ENCODE results near the gene ZNF541.

Gene ZNF541

GRCh38 chr19:47542030-47542475 lies 30.9 kb downstream of the ZNF541 start:
- DNase-seq, result no peak

- peak in 4 of 5 donors; percentile 10 to 38 (median 18) for DNase-seq
Measured at GRCh38 chr19:47541518-47541917, 31.4 kb downstream of the ZNF541 start.

GRCh38 chr19:47540748-47541147 lies 32.2 kb downstream of the ZNF541 start:
- DNase-seq, result no peak

- no peak for DNase-seq
Measured at GRCh38 chr19:47539747-47540311, 33.1 kb downstream of the ZNF541 start.

GRCh38 chr19:47538812-47539211 lies 34.1 kb downstream of the ZNF541 start:
- no peak for DNase-seq

- no peak for DNase-seq
Measured at GRCh38 chr19:47537493-47537892, 35.5 kb downstream of the ZNF541 start.

GRCh38 chr19:47534628-47535027 lies 38.3 kb downstream of the ZNF541 start:
- DNase-seq, result no peak

GRCh38 chr19:47531640-47532387 lies 41.1 kb downstream of the ZNF541 start:
- no peak for DNase-seq

- no peak for DNase-seq
Measured at GRCh38 chr19:47529018-47529742, 43.8 kb downstream of the ZNF541 start.

GRCh38 chr19:47526798-47527197 lies 46.1 kb downstream of the ZNF541 start:
- no peak for DNase-seq

- DNase-seq, result no peak
Measured at GRCh38 chr19:47523473-47523872, 49.5 kb downstream of the ZNF541 start.

Data from T-helper 1 cell (primary cell).